ENCODE results near the gene FOXF2.

Gene FOXF2

DNA sequence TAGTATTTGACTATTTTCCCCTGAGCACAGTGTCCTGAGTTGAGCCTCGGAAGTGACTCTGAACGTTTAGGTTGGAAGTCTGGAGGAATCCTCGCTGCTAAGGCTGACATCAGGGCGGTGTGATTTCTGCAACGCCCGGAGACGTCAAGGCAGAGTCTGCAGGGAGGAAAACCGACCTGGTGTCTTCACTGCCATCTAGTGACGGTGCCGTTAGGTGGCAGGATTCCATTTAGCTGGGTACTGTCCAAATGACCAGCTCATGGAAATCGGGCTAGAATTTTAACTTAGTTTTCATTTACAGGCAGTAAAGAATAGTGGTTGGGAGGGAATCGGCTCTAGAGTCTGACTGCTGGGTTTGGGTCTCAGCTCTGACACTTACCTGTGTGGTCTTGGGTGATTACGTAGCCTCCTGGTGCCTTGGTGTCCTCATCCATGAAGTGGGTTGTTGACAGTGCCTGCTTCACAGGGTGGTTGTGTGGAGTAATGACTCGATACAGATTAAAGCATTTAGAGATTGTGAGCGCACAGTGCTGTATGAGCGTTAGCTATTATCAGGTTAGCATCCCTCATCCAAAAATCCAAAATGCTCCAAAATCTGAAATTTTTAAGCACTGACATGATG lies 35.0 kb downstream of the FOXF2 start:
- no peaks in the 10 kb centered on the region for H3K36me3 Mint-ChIP-seq (ENCODE audit: low read depth)
- DNase-seq (peak; percentile 11), ATAC-seq (no peak)
- no peak overlapping the region for H3K4me3 Mint-ChIP-seq
- peaks cover 11% of the 10 kb centered on the region for H3K9me3 Mint-ChIP-seq
- H3K27me3 Mint-ChIP-seq, result peaks cover 35% of the 10 kb centered on the region
- no peak overlapping the region for H3K27ac Mint-ChIP-seq
- no peaks in the 10 kb centered on the region for H3K4me1 Mint-ChIP-seq

DNA sequence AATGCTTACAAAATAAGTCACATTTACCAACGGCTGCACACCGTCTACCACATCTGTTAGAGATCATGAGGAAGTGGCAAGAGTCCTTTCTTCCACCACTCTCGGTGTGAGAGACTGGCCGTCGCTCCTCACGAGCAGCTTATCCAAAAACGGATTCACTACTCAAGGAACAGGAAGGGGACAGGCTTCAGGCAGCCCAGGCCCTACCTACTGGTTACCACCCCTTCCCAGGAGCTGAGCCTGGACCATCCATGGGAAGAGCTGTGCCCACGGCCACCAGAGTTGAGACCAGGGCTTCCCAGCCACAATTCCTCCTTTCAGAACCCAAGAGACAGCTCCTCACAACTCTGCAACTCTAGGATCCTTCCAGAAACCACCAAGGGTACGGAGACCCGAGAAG lies 37.0 kb downstream of the FOXF2 start:
- Mint-ChIP-seq H3K4me1 (no peaks in the 10 kb centered on the region), H3K36me3 (ENCODE audit: low read depth) (no peaks in the 10 kb centered on the region), H3K4me3 (no peak overlapping the region), H3K27me3 (peaks cover 25% of the 10 kb centered on the region), H3K27ac (no peak overlapping the region), H3K9me3 (no peaks in the 10 kb centered on the region)
- no peak for DNase-seq
- no peak for ATAC-seq

DNA sequence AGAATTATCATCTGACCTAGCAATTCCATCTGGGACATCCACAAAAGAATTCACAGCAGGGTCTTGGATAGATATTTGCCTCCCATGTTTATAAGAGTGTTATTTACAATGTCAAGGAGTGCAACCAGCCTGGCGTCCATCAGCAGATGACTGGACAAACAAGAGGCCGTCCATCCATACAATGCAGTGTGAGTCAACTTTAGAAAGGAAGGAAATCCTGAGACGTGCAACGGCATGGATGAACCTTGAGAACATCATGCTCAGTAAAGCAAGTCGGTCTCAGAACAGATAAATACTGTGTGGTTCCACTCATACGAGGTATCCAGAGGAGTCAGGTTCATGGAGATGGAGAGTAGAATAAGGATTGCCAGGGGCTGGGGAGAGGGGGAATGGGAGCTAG lies 46.4 kb downstream of the FOXF2 start:
- H3K27ac Mint-ChIP-seq, result no peak overlapping the region
- no peak for ATAC-seq
- H3K9me3 Mint-ChIP-seq, result no peaks in the 10 kb centered on the region
- H3K4me3 Mint-ChIP-seq, result no peak overlapping the region
- H3K36me3 Mint-ChIP-seq (ENCODE audit: low read depth), result no peaks in the 10 kb centered on the region
- no peak for DNase-seq
- no peaks in the 10 kb centered on the region for H3K4me1 Mint-ChIP-seq
- peaks cover 48% of the 10 kb centered on the region for H3K27me3 Mint-ChIP-seq

DNA sequence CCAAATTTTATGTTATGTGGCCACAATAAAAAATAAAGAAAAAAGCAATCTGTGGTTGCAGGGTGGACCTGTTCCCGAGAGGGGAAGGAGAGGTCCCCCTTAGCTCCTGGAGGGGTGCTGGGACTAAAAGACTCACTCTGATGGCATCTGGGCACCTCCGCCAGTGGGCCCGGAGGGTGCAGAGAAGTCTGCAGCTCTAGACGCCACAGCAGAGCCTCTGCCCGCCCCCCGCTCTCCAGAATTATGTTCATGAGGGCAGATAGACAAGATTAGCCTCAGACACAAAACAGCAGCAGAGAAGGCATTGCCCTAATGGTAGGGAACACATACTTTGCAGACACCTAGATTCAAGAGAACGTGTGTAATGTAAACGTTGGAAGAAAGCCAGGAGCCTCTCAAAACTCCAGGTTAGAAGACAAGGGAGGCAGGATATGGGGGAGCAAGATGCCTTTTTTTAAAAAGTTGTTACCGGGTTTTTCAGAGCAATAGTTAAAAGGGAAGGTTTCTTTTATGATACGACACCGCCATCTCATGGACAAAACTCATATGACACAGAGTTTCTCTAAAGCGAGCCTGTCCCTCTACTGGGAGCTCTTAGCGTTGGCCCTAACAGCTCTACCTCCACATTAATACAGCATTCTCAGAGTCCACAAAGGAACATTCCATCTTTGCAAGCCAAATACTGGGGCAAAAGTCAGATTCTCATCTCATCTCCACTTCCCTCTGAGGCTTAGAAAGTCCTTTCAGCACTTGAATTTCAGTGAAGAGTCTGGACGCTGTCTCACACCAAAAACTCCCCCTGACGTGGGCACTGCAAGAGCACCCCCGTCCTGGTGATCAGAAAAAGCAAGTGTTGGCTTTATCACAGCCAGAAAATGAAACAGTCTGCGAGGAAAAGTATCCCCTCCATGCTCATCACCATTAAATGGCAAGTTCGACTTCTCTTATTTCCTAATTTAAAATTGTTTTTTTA lies 47.2 kb downstream of the FOXF2 start:
- H3K4me3 Mint-ChIP-seq, result no peak overlapping the region
- H3K36me3 Mint-ChIP-seq (ENCODE audit: low read depth), result no peaks in the 10 kb centered on the region
- no peaks in the 10 kb centered on the region for H3K9me3 Mint-ChIP-seq
- no peak overlapping the region for H3K27ac Mint-ChIP-seq
- no peaks in the 10 kb centered on the region for H3K4me1 Mint-ChIP-seq
- ATAC-seq (peak; percentile 33), DNase-seq (peak; percentile 33)
- peaks cover 46% of the 10 kb centered on the region for H3K27me3 Mint-ChIP-seq

DNA sequence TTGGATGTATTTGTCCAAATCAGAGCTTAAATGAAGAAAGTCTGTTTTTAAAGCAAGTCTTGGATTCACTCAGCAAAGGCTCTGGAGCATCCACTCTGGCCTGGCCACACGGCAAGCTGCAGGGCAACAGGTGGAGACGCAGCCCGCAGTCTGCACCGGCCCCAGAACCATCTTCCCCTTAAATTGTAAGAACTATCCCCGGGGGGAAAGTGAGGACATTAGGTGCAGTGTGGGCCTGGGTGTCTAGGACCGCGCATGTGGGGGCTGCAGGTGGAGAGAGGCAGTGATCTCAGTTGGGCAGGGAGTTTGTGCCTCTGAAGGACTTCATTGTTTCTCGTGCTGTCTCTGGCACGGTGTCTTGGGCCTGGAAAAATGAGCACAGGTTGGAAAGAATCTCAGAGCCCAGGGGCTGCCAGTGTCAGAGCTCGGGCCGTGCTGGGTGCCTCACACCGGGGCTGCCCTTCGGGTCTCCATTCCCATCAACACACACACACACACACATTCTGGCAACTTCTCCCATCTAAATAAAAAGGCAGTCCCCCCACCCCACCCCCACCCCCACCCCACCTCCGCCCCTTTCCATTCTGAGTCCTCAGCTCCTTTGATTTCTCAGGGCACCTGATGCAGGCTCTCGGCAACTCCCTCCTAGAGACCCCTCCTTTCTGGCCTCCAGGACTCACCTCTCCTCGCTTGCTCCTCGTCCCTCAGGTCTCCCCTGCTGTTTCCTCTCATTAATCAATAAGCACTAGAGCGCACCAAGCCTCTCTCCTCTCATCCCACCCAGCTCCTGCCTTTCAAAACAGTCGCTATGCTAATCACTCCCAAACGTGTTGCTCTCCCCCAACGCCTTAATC lies 48.4 kb downstream of the FOXF2 start:
- Mint-ChIP-seq H3K9me3 (peaks cover 5% of the 10 kb centered on the region), H3K27me3 (peaks cover 46% of the 10 kb centered on the region), H3K4me3 (no peak overlapping the region), H3K4me1 (no peaks in the 10 kb centered on the region), H3K27ac (no peak overlapping the region), H3K36me3 (ENCODE audit: low read depth) (no peaks in the 10 kb centered on the region)
- no peak for ATAC-seq
- DNase-seq, result no peak

DNA sequence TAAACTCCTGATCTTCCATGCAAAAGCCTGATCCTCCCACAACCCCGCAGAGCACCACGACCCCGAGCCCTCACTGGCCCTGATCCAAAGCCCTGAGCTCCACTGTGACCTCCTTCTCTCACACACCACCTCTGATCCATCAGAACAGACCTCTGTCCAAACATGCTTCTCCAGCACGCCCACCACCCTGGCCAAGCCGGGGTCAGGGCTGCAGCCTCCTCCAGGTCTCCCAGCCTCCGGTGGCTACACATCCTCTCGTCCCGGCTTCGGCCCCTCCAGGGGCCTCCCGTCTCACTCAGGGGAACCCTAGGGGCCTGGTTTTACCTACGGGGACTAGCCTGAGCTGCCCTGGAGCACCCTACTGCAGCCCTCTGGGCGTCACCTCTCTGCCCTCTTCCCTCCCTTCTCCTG lies 49.1 kb downstream of the FOXF2 start:
- no peaks in the 10 kb centered on the region for H3K36me3 Mint-ChIP-seq (ENCODE audit: low read depth)
- peaks cover 5% of the 10 kb centered on the region for H3K9me3 Mint-ChIP-seq
- no peak for ATAC-seq
- H3K27ac Mint-ChIP-seq, result no peak overlapping the region
- H3K4me1 Mint-ChIP-seq, result no peaks in the 10 kb centered on the region
- no peak overlapping the region for H3K4me3 Mint-ChIP-seq
- no peak for DNase-seq
- H3K27me3 Mint-ChIP-seq, result peaks cover 46% of the 10 kb centered on the region

DNA sequence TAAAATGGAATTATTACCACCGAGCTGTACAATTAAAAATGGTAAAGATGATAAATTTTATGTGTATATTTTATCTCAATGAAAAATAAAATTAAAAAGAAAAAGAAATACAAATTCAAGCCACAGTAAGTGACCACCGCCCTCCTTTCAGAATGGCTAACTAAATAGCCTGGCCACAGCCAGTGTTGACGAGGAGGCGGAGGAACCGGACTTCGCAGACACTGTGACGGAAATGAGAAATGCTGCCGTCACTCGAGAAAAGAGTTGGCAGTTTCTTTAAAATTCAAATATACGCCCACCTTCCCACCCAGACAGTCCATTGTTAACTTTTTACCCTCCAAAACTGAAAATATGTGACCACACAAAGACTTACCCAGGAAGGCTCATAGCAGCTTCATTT lies 50.0 kb downstream of the FOXF2 start:
- Mint-ChIP-seq H3K36me3 (ENCODE audit: low read depth) (no peaks in the 10 kb centered on the region), H3K27ac (no peak overlapping the region), H3K4me3 (no peak overlapping the region), H3K27me3 (peaks cover 46% of the 10 kb centered on the region), H3K4me1 (no peaks in the 10 kb centered on the region), H3K9me3 (peaks cover 5% of the 10 kb centered on the region)
- no peak for DNase-seq
- no peak for ATAC-seq

DNA sequence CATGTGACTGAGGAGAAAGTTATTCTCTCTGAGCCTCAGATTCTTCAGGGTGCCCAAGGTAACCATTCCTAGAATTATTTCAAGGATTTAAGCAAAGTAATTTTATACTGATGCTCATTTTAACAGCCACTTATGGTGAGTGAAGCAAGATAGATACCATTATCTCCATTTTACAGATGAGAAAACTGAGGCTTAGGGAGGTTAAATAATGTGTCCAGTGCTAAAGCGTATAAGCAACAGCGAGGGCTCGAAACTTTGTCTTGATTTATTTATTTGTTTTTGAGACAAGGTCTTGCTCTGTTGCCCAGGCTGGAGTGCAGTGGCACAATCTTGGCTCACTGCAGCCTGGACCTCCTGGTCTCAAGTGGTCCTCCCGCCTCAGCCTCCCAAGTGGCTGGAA lies 53.6 kb downstream of the FOXF2 start:
- no peaks in the 10 kb centered on the region for H3K4me1 Mint-ChIP-seq
- no peak overlapping the region for H3K4me3 Mint-ChIP-seq
- H3K27me3 Mint-ChIP-seq, result peaks cover 20% of the 10 kb centered on the region
- peaks cover 5% of the 10 kb centered on the region for H3K9me3 Mint-ChIP-seq
- ATAC-seq, result no peak
- H3K27ac Mint-ChIP-seq, result no peak overlapping the region
- no peak for DNase-seq
- H3K36me3 Mint-ChIP-seq (ENCODE audit: low read depth), result no peaks in the 10 kb centered on the region
